ENCODE results near the gene H6PD. TPM values are rescaled to one million over a fixed set of nuclear protein-coding genes. Genes with fewer than 3 reads are reported as not detected.

H6PD gene
- total and polyA plus RNA-seq, 9 of the 15 experiments (the other 6 are each of a cell fraction or from before 2014, with no cell fraction given), result 0.04 to 2.5 (median 0.95) TPM

DNA sequence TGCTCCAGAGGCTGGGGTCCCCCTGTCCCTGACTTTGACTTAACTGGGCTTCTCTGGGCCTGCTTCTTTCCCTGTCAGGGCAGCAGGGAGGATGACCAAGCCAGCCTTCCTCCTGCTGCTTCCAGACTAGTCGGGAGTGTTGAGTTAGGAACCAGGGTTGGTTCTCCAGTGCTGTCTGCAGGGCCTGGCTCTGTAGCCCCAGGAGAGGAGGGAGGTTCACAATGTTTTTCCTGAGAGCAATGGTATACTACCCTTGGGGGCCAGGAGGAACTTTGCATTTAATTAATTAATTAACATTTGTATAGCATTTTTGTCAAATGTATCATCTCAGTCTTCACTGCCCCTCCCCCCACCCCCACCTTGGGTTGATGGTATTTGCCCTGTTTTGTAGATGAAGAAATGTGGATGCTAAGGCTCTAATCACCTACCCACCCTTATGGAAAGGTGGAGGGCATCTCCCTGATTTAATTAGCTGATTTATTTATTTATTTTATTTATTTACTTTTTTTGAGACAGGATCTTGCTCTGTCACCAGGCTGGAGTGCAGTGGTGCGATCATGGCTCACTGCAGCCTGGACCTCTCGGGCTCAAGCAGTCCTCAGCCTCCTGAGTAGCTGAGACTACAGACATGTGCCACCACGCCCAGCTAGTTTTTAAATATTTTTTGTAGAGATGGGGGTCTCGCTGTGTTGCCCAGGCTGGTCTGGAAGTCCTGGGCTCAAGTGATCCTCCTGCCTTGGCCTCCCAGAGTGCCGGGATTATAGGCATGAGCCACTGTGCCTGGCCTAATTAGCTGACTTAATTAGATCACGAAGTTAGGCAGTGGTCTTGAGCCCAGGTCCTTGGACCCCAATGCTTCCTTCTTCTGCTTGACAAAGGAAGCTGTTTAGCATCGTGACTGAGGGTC lies 6.6 kb downstream of the H6PD start:
- POLR2A ChIA-PET, result interaction anchor here (0.6 kb wide), 1 partner anchor 37 kb away, joined by 4 read pairs; no protein-coding TSS in a partner anchor
- CTCF ChIA-PET (ENCODE audit: low intra/inter-chr PET ratio), result no interaction called here
- no peak for TF ChIP-seq POLR2AphosphoS5 (IDR thresholded peaks at IDR 0.05; ENCODE audit: control insufficient read depth, insufficient read depth, low read depth, low read length)
- no peak for TF ChIP-seq COPS2 (conservative IDR thresholded peaks at IDR 0.05)
- TF ChIP-seq ZBTB34 (CRISPR knock-in tag; IDR thresholded peaks at IDR 0.05), result no peak
- TF ChIP-seq ETV5 (CRISPR knock-in tag; IDR thresholded peaks at IDR 0.05; ENCODE audit: low read depth), result no peak
- no peak for TF ChIP-seq NFIC (IDR thresholded peaks at IDR 0.05)
- TF ChIP-seq HNRNPUL1 (IDR thresholded peaks at IDR 0.05; ENCODE audit: low read length), result no peak
- TF ChIP-seq TFAP4 (CRISPR knock-in tag; IDR thresholded peaks at IDR 0.05; ENCODE audit: borderline replicate concordance), result no peak
- TF ChIP-seq ZNF263 (CRISPR knock-in tag; IDR thresholded peaks at IDR 0.05; ENCODE audit: borderline replicate concordance), result no peak
- no peak for TF ChIP-seq CXXC5 (CRISPR knock-in tag; IDR thresholded peaks at IDR 0.05)
- no peak for TF ChIP-seq RBM15 (IDR thresholded peaks at IDR 0.05; ENCODE audit: insufficient read depth, low read length)
- TF ChIP-seq EZH2 (IDR thresholded peaks at IDR 0.05; ENCODE audit: borderline replicate concordance, low read depth, low read length), result no peak
- no peak for TF ChIP-seq CTCFL (IDR thresholded peaks at IDR 0.05; ENCODE audit: borderline replicate concordance, insufficient read depth, low read depth, low read length, poor library complexity, severe bottlenecking)
- no peak for TF ChIP-seq CBX5 (IDR thresholded peaks at IDR 0.05; ENCODE audit: borderline replicate concordance, low read depth)

More for the DNA sequence above, 6.6 kb downstream of the H6PD start:
- Histone ChIP-seq H4K20me1 (replicated peaks; ENCODE audit: control insufficient read depth, insufficient read depth, low read length) (0 out of 2 replicates have a peak, but pooled peaks cover 10% of the 10 kb centered on the region), H3K9me3 (replicated peaks; ENCODE audit: control insufficient read depth, insufficient read depth, low read depth, low read length) (no peaks in the 10 kb centered on the region), H3K9me1 (ENCODE audit: control insufficient read depth, insufficient read depth, low read length) (no peaks in the 10 kb centered on the region), H3K27me3 (ENCODE audit: control insufficient read depth in 2 of 2, insufficient read depth in 2 of 2, low read length in 2 of 2) (peaks cover 2 to 38% of the 10 kb centered on the region in 2 experiments; a peak in 4 of 5 replicates), H3K9ac (ENCODE audit: insufficient read depth in 1 of 2, low read depth in 2 of 2, low read length in 2 of 2) (no peak overlapping the region), H2AFZ (ENCODE audit: low read depth, low read length) (no peak overlapping the region), H3K27ac (ENCODE audit: extremely low read depth, low read depth, low read length) (no peak overlapping the region), H3K4me3 (no peak overlapping the region), H3K4me1 (replicated peaks in 1 of 2; ENCODE audit: control insufficient read depth in 2 of 2, insufficient read depth in 2 of 2, low read length in 2 of 2) (no peaks in the 10 kb centered on the region; a peak in 1 of 5 replicates), H3K79me2 (ENCODE audit: control insufficient read depth, insufficient read depth, low read length) (no peaks in the 10 kb centered on the region), H3K4me2 (ENCODE audit: insufficient read depth, low read length) (no peak overlapping the region), H3K36me3 (ENCODE audit: control insufficient read depth, insufficient read depth, low read length) (no peaks in the 10 kb centered on the region)
- DNase-seq (ENCODE audit: extremely low read depth in 1 of 4, low spot score in 3 of 4), result no peak
- 33% methylated on average over 8 of the region's 8 CpGs for WGBS (ENCODE audit: insufficient coverage, low coverage, missing lambda C conversion rate)
- FAIRE-seq, result no peak
- BruUV-seq (replicated peaks), result no TSS peak
- no peak for ATAC-seq
- intact Hi-C loops (cut with micrococcal nuclease) (no loop called here), in situ Hi-C loops (cut with MboI) (no loop called here)
